Keratinocyte (primary cell): ENCODE results near the gene CEP78. TPM values are rescaled to one million over a fixed set of nuclear protein-coding genes. Genes with fewer than 3 reads are reported as not detected.

Experiments used
- DNase-seq: peaks from one replicate; pipeline ENCODE4 v3.0.0-alpha.2; 2011; ENCODE audit warnings: low read depth, missing footprints, low spot score
- FAIRE-seq: peaks from 2 replicates; lab custom pipeline; 2011; peaks lifted over from hg19 to GRCh38; lab: Jason Lieb, UNC
- H2AFZ ChIP-seq: 2 replicates; pipeline ENCODE4 v1.6.0; 2012; ENCODE audit warnings: low read length, control low read depth, inconsistent platforms; ENCODE audit not compliant: control insufficient read depth
- H3K27ac ChIP-seq: 2 replicates; pipeline ENCODE4 v1.5.1; 2011; ENCODE audit warnings: low read length; ENCODE audit not compliant: control insufficient read depth, insufficient read depth
- H3K27me3 ChIP-seq: 3 replicates; pipeline ENCODE4 v1.6.0; 2011; ENCODE audit warnings: low read length; ENCODE audit not compliant: control insufficient read depth, insufficient read depth; ENCODE audit errors: extremely low read depth
- H3K36me3 ChIP-seq, 2 experiments: 2 replicates in 1 of 2; 3 replicates in 1 of 2; pipeline ENCODE4 v1.5.1; 2011; ENCODE audit warnings: low read length in 2 of 2, mild to moderate bottlenecking in 1 of 2; ENCODE audit not compliant: control insufficient read depth in 2 of 2, insufficient read depth in 2 of 2; ENCODE audit errors: extremely low read depth in 1 of 2
- H3K4me1 ChIP-seq: 3 replicates; pipeline ENCODE4 v1.5.1; 2011; ENCODE audit warnings: low read length; ENCODE audit not compliant: control insufficient read depth, insufficient read depth; ENCODE audit errors: extremely low read depth
- H3K4me2 ChIP-seq: 3 replicates; pipeline ENCODE4 v1.6.0; 2011; ENCODE audit warnings: low read depth, low read length; ENCODE audit not compliant: control insufficient read depth, insufficient read depth; ENCODE audit errors: extremely low read depth
- H3K4me3 ChIP-seq, 3 experiments: fragments of 200-600 bp in 1 of 3; sonication (generic) in 1 of 3; 2 replicates in 2 of 3; 3 replicates in 1 of 3; pipeline ENCODE4 v1.5.1; 2011 to 2016; ENCODE audit warnings: low read length in 3 of 3, mild to moderate bottlenecking in 3 of 3, control low read depth in 2 of 3, inconsistent platforms in 1 of 3, low read depth in 1 of 3, mixed read lengths in 1 of 3, mixed run types in 1 of 3, moderate library complexity in 1 of 3; ENCODE audit not compliant: control insufficient read depth in 2 of 3, insufficient read depth in 2 of 3; ENCODE audit errors: extremely low read depth in 1 of 3
- H3K79me2 ChIP-seq: 2 replicates; pipeline ENCODE4 v1.6.0; 2012; ENCODE audit warnings: low read length; ENCODE audit not compliant: control insufficient read depth, insufficient read depth
- H3K9ac ChIP-seq: 3 replicates; pipeline ENCODE4 v1.6.0; 2011; ENCODE audit warnings: low read length; ENCODE audit not compliant: control insufficient read depth, insufficient read depth; ENCODE audit errors: extremely low read depth
- H3K9me1 ChIP-seq: 3 replicates; pipeline ENCODE4 v1.6.0; 2011; ENCODE audit warnings: low read length; ENCODE audit not compliant: control insufficient read depth, insufficient read depth; ENCODE audit errors: extremely low read depth
- H3K9me3 ChIP-seq: 2 replicates; pipeline ENCODE4 v1.5.1; 2012; ENCODE audit warnings: low read depth, low read length; ENCODE audit not compliant: control insufficient read depth
- H4K20me1 ChIP-seq: 3 replicates; pipeline ENCODE4 v1.6.0; 2011; ENCODE audit warnings: low read length; ENCODE audit not compliant: control insufficient read depth, insufficient read depth; ENCODE audit errors: extremely low read depth
- CTCF ChIP-seq, 3 experiments: IDR thresholded peaks in 1 of 3; conservative IDR thresholded peaks in 1 of 3; optimal IDR thresholded peaks in 1 of 3; 2 replicates in 2 of 3; 3 replicates in 1 of 3; pipeline versions ENCODE3 to v1.5.1; 2011; ENCODE audit warnings: low read length in 3 of 3, mild to moderate bottlenecking in 3 of 3, moderate library complexity in 2 of 3, control low read depth in 1 of 3, inconsistent platforms in 1 of 3; ENCODE audit not compliant: insufficient read depth in 2 of 3; ENCODE audit errors: extremely low read depth in 1 of 3
- EZH2 ChIP-seq: IDR thresholded peaks from one replicate; pipeline ENCODE4 v1.6.1; 2012; ENCODE audit warnings: inconsistent platforms, mild to moderate bottlenecking, low read length, moderate library complexity
- dilution Hi-C: fragments of 300-500 bp; cut with MboI; formaldehyde crosslinking; loops from one replicate; pipeline ENCODE4 v1.7.0; 2020; ENCODE audit warnings: low sequenced_read_pairs; ENCODE audit not compliant: extremely low pct_ligation_motif_present
- polyA plus RNA-seq, 5 experiments: library from polyadenylated mRNA; depleted of rRNA in 3 of 5; stranded (reverse) in 3 of 5; stranded (forward) in 1 of 5; unstranded in 1 of 5; fragments of >200 nt; gene quantifications; 1 replicate in 1 of 5; 2 replicates in 3 of 5; 3 replicates in 1 of 5; pipeline versions ENCODE4 v1.2.1 to v1.2.3, GENCODE V29; 2011 to 2012; ENCODE audit warnings: missing spikeins in 2 of 5, low read depth in 1 of 5, low replicate concordance in 1 of 5

Gene CEP78
- polyA plus RNA-seq, 1 donor (not counting 4 experiments of a cell fraction or from before 2014, with no cell fraction given) = 13.2 TPM

GRCh38 chr9:78207901-78208300 is 28.0 kb upstream of the CEP78 start:
- no peaks in the 10 kb centered on the region for H3K9me1 ChIP-seq
- H3K36me3 ChIP-seq = no peaks in the 10 kb centered on the region
- H3K4me3 ChIP-seq = no peak overlapping the region
- H3K9me3 ChIP-seq = no peaks in the 10 kb centered on the region
- no peak overlapping the region for H3K9ac ChIP-seq
- H3K27me3 ChIP-seq = no peaks in the 10 kb centered on the region
- no peak overlapping the region for H3K27ac ChIP-seq
- H4K20me1 ChIP-seq = no peaks in the 10 kb centered on the region
- no peaks in the 10 kb centered on the region for H3K4me1 ChIP-seq
- dilution Hi-C loops = no loop called here
- H3K79me2 ChIP-seq = no peaks in the 10 kb centered on the region
- no peak overlapping the region for H2AFZ ChIP-seq
- H3K4me2 ChIP-seq = no peak overlapping the region
- no peak for DNase-seq
- no peak for FAIRE-seq
- TF ChIP-seq EZH2 = no peak
- no peak for TF ChIP-seq CTCF (optimal IDR thresholded peaks at IDR 0.05 in 1 of 3, IDR thresholded peaks at IDR 0.05 in 1 of 3, conservative IDR thresholded peaks at IDR 0.05 in 1 of 3; ENCODE audit: extremely low read depth in 1 of 3, insufficient read depth in 2 of 3, low read length in 3 of 3)

- DNase-seq = no peak
- FAIRE-seq = no peak
- H3K79me2 ChIP-seq = no peaks in the 10 kb centered on the region
- H3K27me3 ChIP-seq = no peaks in the 10 kb centered on the region
- H3K9me1 ChIP-seq = no peaks in the 10 kb centered on the region
- TF ChIP-seq CTCF (optimal IDR thresholded peaks at IDR 0.05 in 1 of 3, IDR thresholded peaks at IDR 0.05 in 1 of 3, conservative IDR thresholded peaks at IDR 0.05 in 1 of 3; ENCODE audit: extremely low read depth in 1 of 3, insufficient read depth in 2 of 3, low read length in 3 of 3) (no peak), EZH2 (no peak)
- H2AFZ ChIP-seq = no peak overlapping the region
- no peaks in the 10 kb centered on the region for H3K9me3 ChIP-seq
- H3K4me3 ChIP-seq = no peak overlapping the region
- dilution Hi-C loops = no loop called here
- H4K20me1 ChIP-seq = no peaks in the 10 kb centered on the region
- no peaks in the 10 kb centered on the region for H3K4me1 ChIP-seq
- H3K27ac ChIP-seq = no peak overlapping the region
- no peak overlapping the region for H3K4me2 ChIP-seq
- H3K9ac ChIP-seq = no peak overlapping the region
- H3K36me3 ChIP-seq = no peaks in the 10 kb centered on the region
Observed at GRCh38 chr9:78209127-78209526, 26.7 kb upstream of the CEP78 start.
